OCI-M2 (cell line): Measurements from ENCODE around the gene SPINK4.

Experiments
- DNase-seq: peaks from one replicate; lab custom pipeline; 2025; ENCODE audit not compliant: unreplicated experiment; lab: John Stamatoyannopoulos, UW

The SPINK4 gene, protein sequence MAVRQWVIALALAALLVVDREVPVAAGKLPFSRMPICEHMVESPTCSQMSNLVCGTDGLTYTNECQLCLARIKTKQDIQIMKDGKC

DNA sequence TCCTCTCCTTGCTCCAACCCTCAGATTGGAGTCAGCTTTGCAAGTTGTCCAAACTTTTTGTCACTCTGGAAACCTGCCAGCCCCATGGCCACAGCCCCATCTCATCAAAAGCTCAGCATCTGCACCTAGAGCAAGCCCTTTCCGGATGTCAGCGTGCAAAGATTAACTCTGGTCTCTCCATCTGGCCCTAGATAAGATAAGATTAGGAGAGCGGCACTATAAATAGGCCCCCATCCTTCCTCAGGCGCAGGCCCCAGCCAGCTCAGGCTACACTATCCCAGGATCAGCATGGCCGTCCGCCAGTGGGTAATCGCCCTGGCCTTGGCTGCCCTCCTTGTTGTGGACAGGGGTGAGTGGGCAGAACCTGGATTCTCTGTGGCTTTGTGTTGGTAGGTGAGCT lies at the start of gene SPINK4:
Gene SPINK4 (plus strand): TSS at position 247 of the 400 bp plus-strand sequence. CDS start 42 bp downstream, at position 289.
- DNase-seq: no peak

DNA sequence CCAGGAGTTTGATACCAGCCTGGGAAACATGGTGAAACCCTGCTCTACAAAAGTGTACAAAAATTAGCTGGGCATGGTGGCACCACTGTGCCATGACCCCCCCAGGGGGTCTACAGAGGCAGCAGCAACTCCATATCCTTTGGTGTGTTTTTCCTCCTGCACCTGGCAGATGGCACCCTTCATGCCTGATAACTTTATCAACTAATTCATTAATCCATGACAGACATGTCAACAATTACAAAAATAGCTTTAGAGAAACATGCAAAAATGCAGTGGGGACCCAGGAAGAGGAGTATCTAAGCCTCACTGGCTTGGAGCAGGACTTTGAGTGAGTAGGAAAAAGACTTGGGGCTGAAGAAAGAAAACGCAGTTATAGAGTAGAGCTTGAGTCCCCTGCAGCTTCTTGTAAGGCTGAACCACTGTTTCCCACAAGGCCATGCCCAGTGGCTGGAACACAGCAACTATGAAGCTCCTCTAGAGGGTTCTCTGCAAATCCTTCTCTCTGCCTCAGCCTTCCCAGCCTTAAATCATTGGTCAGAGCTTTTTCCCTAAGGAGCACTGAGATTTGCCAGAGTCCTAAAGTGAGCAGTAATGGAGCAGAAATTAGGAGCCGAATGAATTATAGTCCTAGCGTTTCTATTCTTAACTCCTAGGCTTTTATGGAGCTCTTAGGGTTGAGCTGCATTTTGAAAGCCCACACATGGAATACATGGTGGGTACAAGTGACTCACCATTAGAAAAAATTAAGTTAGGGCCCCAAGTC lies 47.3 kb upstream of the SPINK4 start:
- no peak for DNase-seq

DNA sequence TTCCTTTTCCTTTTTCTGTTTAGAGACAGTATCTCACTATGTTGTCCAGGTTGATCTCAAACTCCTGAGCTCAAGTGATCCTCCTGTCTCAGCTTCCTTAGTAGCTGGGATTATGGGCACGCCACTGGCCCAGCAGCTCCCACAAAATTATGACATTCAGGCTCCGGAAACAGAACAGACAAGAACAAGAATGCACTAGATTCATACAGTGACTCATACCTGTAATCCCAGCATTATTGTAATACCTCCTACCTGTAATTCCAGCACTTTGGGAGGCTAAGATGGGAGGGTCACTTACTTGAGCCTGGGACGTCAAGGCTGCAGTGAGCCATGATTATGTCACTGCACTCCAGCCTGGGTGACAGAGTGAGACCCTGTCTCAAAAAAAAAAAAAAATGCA lies 46.1 kb upstream of the SPINK4 start:
- DNase-seq: no peak

DNA sequence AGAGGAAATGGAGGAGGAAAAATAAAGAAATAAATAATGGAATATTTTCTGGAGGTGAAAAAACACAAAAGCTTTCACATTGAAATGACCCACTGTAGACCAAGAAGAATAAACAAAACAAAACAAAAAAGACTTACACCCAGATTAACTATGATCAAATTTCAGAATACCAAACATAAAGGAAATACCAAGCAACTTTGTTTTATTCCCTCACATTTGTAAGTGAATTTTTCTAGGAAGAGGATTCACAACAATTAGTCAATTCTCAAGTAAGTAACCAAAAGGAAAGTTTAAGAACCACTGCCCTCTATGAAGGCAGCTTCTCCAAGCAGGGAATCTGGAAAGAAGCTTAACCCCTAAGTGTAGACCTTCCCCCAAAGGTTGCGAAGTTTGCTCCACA lies 43.2 kb upstream of the SPINK4 start:
- DNase-seq: no peak

DNA sequence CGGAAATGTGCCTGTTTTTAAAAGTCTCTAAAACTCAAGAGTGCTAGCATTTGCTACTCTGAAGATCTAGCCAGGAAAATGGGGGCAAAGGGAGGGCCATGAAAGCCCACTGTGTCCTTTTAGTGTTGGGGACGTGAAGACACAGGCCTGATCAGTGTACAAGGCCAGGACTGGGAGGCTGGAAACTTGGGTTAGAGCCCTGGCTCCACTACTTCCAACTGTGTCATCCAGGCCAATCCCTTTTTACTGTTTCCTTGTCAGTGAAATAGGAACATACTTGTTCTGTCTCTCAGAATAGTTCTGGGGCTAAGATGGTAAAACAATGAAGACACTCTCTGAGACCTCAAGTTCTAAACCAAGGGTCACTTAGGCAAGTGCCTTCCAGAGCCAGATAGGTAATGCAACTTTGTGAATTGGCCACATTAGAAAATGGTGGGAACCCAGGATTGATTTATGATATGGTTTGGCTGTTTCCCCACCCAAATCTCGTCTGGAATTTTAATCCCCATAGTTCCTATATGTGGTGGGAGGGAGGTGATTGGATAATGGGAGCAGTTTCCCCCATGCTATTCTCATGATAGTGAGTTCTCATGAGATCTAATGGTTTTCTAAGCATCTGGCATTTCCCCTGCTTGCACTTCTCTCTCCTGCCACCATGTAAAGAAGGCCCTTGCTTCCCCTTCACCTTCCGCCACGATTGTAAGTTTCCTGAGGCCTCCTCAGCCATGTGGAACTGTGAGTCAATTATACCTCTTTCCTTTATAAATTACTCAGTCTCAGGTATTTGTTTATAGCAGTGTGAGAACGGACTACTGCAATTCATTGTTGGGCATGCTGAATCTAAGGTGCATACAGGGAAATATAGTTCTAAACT lies 42.5 kb upstream of the SPINK4 start:
- DNase-seq: no peak

DNA sequence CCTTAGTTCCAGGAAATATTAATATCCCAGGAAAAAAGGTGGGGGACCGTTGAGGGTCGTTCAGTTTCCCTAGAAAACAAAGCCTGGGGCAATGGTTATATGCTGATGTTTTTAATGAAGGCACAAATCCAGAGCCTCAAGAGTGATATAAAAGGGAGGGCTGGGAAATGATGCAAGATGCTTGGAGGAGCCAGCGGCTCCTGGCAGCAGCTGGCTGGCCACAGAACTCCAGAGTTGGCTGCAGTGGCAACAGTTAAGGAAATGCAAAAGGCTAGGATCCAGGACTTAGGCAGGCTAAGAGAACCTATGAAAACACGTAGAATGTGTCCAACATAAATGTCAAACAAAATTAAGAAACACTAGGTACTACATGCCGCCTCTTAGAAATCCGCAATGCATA lies 41.8 kb upstream of the SPINK4 start:
- no peak for DNase-seq

DNA sequence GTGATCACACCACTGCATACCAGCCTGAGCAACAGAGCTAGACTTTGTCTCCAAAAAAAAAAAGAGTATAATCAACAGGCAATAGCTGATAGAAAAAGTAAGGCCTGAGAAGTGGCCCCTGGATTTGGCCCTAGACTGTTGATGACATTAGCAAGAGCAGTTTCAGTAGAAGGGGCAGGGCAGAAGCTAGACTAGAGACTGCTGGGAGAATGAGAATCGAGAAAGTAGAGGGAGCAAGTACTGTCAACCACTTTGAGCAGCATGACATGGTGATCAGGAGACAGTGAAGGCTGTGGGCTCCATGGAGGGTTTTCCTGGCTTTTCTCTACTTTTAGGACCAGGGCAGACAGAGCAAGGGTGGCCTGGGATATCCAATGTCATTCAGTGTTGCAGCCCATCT lies 37.9 kb upstream of the SPINK4 start:
- DNase-seq: no peak

DNA sequence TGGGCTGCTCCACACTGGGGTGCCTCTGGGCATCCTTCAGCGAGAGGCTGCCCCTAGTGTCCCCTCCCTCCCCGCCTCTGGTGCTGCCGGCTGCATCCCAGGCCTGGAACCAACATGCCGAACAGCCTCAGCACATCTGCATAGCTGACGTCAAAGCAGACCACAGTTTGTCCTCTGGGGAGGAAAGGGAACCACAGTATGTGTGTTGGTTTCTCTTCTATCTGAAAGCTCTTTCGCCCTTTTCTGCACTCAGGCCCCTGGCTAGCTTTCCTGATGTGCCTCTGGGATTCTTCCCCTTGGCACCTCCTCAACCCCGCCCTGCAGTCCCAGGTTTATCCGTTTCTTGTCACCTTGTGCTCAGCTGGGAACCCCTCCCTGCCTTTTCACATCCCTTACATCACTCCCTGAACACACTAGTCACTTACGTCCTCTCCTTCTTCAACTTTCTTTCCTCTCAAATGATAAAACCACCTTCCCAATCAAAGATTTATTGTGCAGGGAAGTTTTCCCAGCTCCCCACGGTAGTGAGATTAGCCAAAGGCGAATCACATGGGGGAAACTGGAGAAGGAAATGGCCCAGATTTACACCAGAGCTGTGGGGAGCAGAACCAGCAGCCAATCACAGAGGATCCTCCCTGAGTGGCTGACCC lies 37.3 kb upstream of the SPINK4 start:
- DNase-seq: no peak

DNA sequence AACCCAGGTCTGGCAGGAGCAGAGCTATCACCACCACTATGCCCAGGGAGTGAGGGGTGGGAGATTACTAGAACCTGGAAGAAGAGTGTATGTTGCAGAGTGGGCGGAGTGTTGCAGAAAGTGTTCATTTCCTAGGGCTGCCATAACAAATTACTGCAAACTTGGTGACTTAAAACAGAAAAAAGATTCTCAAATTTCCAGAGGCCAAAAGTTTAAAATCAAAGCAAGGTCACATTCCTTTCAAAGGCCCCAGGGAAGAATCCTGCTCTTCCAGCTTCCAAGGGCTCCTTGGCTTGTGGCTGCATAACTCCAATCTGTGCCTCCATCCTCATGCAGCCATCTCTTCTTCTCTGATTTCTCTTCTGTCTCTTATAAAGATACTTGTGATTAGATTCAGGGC lies 30.6 kb upstream of the SPINK4 start:
- DNase-seq: no peak

DNA sequence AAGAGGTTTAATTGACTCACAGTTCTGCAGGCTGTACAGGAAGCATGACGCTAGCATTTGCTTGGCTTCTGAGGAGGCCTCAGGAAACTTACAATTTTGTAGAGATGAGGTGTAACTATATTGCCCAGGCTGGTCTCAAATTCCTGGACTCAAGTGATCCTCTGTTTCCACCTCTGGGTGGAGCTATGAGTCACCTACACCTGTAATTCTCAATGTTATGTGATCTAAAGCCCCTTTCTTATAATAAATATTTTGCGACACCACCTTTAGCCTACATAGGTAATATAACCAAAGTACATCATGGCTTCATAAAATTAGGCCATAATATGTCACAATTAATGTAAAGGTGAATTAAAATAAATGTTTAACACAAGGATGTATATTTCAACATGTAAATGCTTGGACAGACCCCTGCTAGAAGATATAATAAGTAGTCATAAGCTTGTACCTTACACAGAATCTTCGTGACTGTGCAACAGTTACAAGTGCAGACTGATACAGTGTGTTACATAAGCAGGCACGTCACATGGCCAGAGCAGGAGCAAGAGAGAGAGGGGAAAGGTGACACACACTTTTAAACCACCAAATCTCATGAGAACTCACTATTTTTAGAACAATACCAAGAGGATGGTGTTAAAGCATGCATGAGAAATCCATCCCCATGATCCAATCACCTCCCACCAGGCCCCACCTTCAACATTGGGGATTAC lies 29.8 kb upstream of the SPINK4 start:
- no peak for DNase-seq

DNA sequence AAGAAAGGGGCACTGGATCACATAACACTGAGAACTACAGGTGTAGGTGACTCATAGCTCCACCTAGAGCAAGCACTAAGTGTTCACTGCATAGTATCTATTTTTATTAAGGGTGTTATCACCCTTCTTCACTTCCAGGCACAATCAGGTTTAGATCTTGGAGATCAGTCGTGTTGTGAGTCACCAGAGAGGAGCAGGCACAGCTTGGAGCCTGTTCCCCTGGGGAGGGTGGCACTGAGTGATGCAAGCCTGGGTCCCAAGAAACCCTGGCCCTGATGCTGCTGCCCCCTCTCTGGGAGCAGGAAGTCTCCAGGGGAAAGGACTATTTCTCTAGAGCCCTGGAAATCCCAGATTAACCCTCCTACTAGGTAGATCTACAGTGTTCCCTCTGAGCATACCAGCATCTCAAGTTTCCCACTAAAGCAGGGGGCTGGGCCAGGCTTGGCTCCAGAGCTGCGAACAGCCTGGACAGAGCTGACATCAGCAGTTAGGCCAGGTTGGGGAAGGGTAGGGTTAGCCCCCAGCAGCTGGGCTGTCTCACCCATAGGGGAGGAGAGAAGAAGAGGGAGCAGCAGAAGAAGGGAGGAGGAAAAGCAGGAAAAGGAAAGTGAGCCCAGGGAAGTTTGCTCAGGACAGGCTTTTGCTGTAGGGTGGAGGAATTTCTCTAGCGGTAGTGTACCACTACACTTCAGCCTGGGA lies 28.1 kb upstream of the SPINK4 start:
- DNase-seq: no peak

DNA sequence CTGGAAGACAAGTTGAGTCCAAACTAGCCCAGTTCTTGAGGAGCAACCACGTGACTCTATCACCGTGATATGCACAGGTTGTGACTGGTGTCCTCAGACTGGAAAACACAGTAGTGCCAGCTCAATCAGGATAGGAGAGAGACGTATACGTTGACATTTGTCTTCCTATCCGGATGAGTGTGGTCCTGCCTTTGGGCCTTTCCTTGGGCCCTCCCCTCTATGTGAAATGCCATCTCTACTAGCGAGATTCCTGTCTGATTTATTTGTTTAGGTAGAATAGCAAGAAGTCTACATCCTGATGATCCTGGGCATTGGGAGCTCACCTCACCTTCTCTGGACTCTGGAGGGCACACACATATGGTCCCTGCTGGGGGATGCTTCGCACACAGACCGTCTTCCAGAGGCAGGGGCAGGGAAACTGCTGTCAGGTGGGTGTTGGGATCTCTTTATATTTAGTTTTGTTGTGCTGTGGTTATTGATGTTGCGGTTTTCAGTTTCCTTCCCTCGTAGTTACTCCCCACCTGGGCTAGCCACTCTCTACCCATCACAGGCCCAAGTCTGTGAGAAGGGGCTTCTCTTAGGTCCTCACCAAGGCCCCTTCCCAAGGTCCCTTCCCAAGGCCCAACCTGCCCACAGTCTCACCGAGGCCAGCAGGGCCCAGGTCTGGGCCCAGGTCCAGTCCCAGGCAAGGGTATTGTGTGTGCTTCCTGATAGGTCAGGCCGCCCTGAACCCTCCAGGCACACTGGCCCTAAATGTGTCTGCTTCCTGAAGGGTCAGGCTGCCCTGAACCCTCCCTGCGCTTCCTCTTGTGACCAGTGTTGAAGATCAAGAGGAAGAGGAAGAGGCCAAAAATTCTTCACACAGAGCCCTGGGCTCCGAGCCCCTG lies 19.0 kb upstream of the SPINK4 start:
- no peak for DNase-seq

DNA sequence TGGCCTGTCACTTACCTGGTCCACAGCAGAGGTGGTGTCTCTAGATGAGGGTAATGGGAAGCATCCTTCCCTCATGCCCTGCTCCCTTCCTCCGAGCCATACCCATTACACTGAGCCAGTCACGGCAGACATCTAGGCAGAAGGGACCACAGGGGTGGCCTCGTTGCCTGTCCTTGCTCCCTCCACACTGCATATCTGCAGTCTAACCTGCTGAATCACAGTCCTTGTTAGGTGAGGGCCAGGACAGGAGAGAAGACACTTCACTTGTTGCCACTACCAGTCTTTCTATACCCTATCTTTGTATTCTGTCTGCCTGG lies 18.4 kb upstream of the SPINK4 start:
- DNase-seq: no peak

DNA sequence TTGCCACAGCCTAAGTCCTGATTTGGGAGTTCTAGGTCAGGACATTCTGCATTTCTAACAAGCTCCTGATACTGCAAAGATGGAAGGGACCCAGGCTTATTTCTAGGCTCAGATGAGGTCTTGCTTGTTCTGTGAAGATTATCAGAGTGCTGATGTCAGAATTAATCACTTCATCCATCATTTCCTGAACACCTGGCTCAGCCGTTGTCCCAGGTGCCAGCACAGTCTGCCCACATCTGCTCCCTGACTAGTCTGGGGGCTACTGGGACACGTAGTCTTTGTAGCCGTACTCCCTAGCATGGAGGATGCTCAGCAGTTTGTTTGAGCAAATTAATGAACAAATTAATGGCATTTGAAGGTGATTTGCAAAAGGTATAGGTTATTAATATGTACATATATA lies 17.9 kb upstream of the SPINK4 start:
- DNase-seq: no peak

DNA sequence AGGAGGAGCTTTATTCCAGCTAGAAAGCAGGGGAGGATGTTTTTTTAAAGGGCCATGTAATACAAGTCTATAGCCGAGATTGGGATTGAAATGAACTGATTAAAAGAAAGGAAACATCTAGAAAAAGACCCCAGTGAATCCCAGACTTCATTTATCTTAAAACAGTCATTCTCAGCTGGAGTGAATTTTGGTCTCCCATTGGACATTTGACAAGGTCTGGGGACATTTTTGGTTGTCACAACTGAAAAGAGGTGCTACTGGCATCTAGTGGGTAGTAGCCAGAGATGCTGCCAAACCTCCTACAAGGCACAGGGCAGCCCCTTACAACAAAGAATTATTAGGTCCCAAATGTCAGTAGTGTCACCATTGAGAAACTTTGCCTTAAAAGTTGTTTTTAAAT lies 16.3 kb upstream of the SPINK4 start:
- no peak for DNase-seq

DNA sequence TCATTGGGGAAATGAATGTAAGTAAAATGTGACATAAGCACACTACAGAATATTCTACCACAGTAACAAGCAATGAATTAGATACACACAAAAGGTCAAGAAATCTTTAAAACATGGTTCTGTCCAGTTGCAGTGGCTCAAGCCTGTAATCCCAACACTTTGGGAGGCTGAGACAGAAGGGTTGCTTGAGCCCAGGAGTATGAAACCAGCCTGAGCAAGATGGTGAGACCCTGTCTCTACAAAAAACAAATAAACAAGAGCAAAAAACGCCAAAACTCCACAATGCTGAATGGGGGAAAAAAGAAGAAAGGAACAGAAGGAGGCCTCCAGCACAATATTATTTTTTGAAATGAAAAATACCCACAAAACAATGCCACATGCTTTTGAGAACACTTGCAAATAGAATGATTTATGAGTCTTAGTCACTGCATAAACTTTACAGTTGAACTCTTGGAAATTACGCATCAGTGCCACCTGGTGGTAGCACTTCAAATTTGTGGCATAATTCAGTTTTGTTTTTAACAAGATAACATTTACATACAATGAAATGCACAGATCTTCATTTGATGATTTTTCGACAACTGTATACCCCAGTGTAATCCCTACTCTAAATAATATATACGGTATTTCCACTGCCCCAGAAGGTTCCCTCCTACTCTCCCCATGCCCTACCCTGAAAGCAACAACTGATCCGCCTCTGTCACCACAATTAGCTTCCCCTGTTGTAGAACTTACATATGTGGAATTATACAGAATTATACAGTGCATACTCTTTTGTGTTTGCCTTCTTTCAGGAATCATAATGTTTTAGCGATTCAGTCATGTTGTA lies 14.4 kb upstream of the SPINK4 start:
- peak; percentile 9 for DNase-seq

DNA sequence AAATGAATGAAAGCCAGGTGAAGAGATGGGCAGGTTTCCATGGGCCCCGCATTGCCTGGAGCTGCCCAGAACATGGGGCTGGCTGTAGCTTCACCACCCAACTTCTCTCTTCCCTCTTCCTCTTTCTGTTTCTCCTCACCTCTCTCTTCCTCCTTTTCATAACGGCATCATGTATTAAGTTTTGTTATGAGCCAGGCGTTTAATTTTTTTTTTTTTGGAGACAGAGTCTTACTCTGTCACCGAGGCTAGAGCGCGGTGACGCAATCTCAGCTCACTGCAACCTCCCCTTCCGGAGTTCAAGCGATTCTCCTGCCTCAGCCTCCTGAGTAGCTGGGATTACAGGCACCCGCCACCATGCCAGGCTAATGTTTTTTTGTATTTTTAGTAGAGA lies 13.0 kb upstream of the SPINK4 start:
- no peak for DNase-seq

DNA sequence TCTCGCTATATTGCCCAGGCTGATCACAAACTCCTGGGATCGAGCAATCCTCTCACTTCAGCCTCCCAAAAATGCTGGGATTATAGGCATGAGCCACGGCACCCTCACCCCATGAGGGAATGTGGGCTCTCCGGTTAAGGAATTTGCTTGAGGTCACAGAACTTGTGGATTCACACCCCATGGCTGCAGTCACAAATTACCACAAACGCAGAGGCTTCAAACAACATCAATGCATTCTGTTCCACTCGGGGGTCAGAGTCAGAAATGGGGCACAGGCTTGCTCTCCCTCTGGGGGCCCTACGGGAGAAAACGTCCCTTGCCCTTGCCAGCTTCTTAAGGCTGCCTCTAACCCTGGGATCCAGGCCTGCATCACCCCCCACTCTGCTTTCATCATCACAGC lies 12.2 kb upstream of the SPINK4 start:
- no peak for DNase-seq

DNA sequence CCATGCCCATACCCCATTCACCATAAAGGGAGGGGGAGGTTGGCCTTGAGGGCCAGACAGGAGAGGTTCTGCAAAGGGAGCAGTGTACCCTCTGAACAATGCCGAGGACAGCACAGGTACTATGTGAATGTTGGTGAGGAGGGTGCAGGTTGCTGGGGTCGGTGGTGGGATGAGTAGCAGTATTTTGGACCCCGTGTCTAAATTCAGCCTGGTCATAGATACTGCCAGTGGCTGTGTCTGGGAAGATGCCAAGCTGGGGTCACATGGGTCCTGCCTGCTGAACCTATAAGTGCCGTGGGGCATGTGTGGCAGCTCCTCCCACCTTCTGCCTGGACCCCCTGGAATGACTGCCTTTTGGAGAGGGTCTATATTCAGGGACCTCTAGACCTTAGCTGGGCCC lies 11.4 kb upstream of the SPINK4 start:
- no peak for DNase-seq
